Activated CD4-positive, alpha-beta T cell treated with anti-CD3 and anti-CD28 coated beads for 36 hours (primary cell): ENCODE data around the gene CMSS1. TPM values are rescaled to one million over a fixed set of nuclear protein-coding genes. Genes with fewer than 3 reads are reported as not detected.
A peak's percentile ranks its signal among the peaks of the same experiment; 100 is the strongest.

Experiments used
- ATAC-seq: fragments of 200-7000 bp; cut with Tn5 transposase; one replicate; pipeline ENCODE4 v1.10.0; 2021; ENCODE audit warnings: mild to moderate bottlenecking, moderate library complexity
- CTCF ChIA-PET: fragments of 350-600 bp; sonication (Branson Sonifier 250); formaldehyde crosslinking; loops from one replicate; lab custom pipeline; 2021; ENCODE audit warnings: antibody characterized with exemption; lab: Charles Lee
- POLR2A ChIA-PET: fragments of 350-600 bp; sonication (Branson Sonifier 250); formaldehyde crosslinking; loops from one replicate; lab custom pipeline; 2021; ENCODE audit warnings: antibody characterized with exemption, inconsistent platforms; lab: Charles Lee
- DNase-seq: peaks from one replicate; pipeline ENCODE4 v3.0.0-alpha.2; 2020
- H3K27ac Mint-ChIP-seq: one replicate; pipeline ENCODE4 v1.8.0; 2021; ENCODE audit warnings: mixed read lengths
- H3K27me3 Mint-ChIP-seq: one replicate; pipeline ENCODE4 v1.8.0; 2021; ENCODE audit warnings: mixed read lengths
- H3K36me3 Mint-ChIP-seq: one replicate; pipeline ENCODE4 v1.8.0; 2021; ENCODE audit warnings: low read depth, mixed read lengths
- H3K4me1 Mint-ChIP-seq: one replicate; pipeline ENCODE4 v1.8.0; 2021; ENCODE audit warnings: mixed read lengths
- H3K4me3 Mint-ChIP-seq: one replicate; pipeline ENCODE4 v1.8.0; 2021; ENCODE audit warnings: mild to moderate bottlenecking, moderate library complexity, mixed read lengths
- H3K9me3 Mint-ChIP-seq: one replicate; pipeline ENCODE4 v1.8.0; 2021; ENCODE audit warnings: low read depth, mixed read lengths
- intact Hi-C, 2 experiments: fragments of 100-400 bp; cut with DNase I in 1 of 2; cut with micrococcal nuclease in 1 of 2; formaldehyde crosslinking; loops; one replicate each; pipeline versions ENCODE4 v1.14.2 to v1.15.1; 2022 to 2024; cut with DNase I, micrococcal nuclease
- total RNA-seq, 2 experiments: library from RNA; stranded (reverse); gene quantifications; one replicate each; pipeline ENCODE4 v1.2.3, GENCODE V29; 2021

The CMSS1 gene
- total RNA-seq, 2 experiments from 2014 or later, result 94.0 to 96.3 TPM

DNA sequence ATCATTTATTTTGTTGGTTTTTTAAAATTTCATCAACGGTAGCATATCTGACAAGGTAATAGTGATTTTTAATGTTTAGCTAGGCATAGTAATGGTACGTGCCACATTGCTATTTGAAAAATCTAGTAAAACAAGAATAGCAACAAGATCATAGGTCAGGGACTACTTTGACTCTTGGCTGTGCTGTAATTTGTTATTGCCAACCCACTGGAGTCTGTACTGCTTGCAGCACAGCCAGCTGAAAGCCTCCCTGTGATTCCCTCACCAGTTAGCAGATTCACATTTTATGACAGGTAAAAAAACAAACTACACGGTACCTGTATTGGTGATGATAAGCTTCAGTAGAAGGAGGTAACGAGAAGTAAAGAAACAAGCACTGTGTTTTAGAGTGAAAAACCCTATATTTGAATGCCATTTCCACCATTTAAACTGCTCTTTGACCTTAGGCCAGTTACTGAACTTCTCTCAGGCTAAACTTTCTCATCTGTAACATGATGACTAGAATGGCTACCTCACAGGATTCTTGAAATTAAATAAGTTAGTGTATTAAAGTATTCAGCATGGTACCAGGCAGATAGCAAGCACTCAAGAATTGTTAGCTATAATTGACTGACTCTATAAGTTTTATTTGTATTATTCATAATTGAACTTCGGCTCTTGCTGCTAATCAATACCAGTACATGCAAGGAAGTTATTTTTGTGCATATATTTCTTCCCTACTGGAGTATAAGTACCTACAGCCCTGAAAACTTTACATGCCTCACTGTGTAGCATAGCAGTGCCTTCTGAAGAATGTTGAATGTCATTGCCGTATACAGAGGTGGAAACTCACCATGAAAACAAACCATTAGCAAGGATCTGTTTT lies 280.5 kb downstream of the CMSS1 start:
- DNase-seq (no peak), ATAC-seq (no peak)
- ChIA-PET POLR2A (no interaction called here), CTCF (interaction anchor here (1.2 kb wide), 1 partner anchor 8 kb away, joined by 4 read pairs; no protein-coding TSS in a partner anchor)
- Mint-ChIP-seq H3K27me3 (no peaks in the 10 kb centered on the region), H3K9me3 (peaks cover 2% of the 10 kb centered on the region), H3K4me3 (no peak overlapping the region), H3K36me3 (peaks cover 7% of the 10 kb centered on the region), H3K27ac (no peak overlapping the region), H3K4me1 (no peaks in the 10 kb centered on the region)
- intact Hi-C loops, result no loop called here

GRCh38 chr3:100098784-100099070 lies 281.1 kb downstream of the CMSS1 start:
- POLR2A ChIA-PET, result no interaction called here

DNA sequence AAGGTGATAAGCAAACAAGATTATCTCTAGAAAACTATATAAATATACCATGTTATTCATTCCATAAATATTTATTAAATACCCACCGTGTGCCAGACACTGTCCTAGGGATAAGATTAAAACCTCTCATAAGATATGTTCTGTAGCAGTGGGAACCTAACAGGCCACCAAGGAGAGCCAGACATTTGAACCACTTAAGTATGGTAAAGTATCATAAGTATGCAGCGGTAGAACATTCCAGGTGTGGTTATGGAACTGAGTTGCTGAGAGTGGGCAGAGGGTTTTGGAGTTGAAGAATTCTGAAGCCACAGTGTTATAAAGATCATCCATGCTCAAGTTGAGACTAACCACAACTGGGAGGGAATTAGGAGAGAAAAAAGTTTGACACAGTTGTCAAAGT lies 282.0 kb downstream of the CMSS1 start:
- ATAC-seq (no peak), DNase-seq (no peak)
- Mint-ChIP-seq H3K36me3 (peaks cover 7% of the 10 kb centered on the region), H3K27me3 (no peaks in the 10 kb centered on the region), H3K4me1 (peaks cover 4% of the 10 kb centered on the region), H3K4me3 (no peak overlapping the region), H3K27ac (no peak overlapping the region), H3K9me3 (peaks cover 2% of the 10 kb centered on the region)
- intact Hi-C loops, result no loop called here
- POLR2A ChIA-PET, result no interaction called here
- CTCF ChIA-PET, result interaction anchor here (1.2 kb wide), 1 partner anchor 10 kb away, joined by 4 read pairs; no protein-coding TSS in a partner anchor

More at GRCh38 chr3:100098784-100099070, 281.1 kb downstream of the CMSS1 start:
- CTCF ChIA-PET, result interaction anchor here (1.2 kb wide), 1 partner anchor 9 kb away, joined by 4 read pairs; no protein-coding TSS in a partner anchor
- peaks cover 2% of the 10 kb centered on the region for H3K9me3 Mint-ChIP-seq
- no peak overlapping the region for H3K27ac Mint-ChIP-seq
- no peak overlapping the region for H3K4me3 Mint-ChIP-seq
- intact Hi-C loops, result no loop called here
- no peaks in the 10 kb centered on the region for H3K27me3 Mint-ChIP-seq
- H3K4me1 Mint-ChIP-seq, result no peaks in the 10 kb centered on the region
- DNase-seq (no peak), ATAC-seq (no peak)
- peaks cover 7% of the 10 kb centered on the region for H3K36me3 Mint-ChIP-seq

DNA sequence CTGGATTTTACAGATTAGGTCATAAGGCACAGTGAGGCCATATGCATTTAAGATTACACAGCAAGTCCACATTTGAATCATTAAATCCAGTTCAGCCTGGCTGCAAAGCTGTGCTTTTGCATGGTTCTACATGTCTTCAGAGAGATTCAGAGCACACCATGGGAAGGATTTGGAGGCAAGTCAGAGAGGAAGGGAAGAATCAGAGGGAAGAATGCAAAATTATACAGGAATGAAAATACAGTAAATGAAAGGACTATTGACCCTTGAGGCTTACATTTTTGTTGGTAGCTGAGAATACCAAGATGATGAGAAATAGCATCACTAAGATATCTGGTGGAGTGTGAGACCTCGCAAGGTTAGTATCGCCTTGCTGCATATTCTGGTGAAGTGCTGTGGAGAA lies 282.8 kb downstream of the CMSS1 start:
- Mint-ChIP-seq H3K27ac (no peak overlapping the region), H3K36me3 (peaks cover 10% of the 10 kb centered on the region), H3K4me1 (peaks cover 12% of the 10 kb centered on the region), H3K9me3 (peaks cover 2% of the 10 kb centered on the region), H3K4me3 (no peak overlapping the region), H3K27me3 (no peaks in the 10 kb centered on the region)
- intact Hi-C loops, result no loop called here
- DNase-seq (no peak), ATAC-seq (no peak)
- CTCF ChIA-PET, result no interaction called here
- POLR2A ChIA-PET, result no interaction called here

- H3K27ac Mint-ChIP-seq, result no peak overlapping the region
- CTCF ChIA-PET, result interaction anchor here (1.1 to 1.3 kb wide), 2 partner anchors 10 to 11 kb away, joined by 3 to 4 read pairs; no protein-coding TSS in a partner anchor
Measured at GRCh38 chr3:100102757-100103156, 285.1 kb downstream of the CMSS1 start.

GRCh38 chr3:100103558-100104441 lies 286.1 kb downstream of the CMSS1 start:
- DNase-seq, result peak; percentile 29
- CTCF ChIA-PET, result interaction anchor here (0.6 to 1.3 kb wide), 4 partner anchors 11 to 272 kb away, joined by 3 to 4 read pairs (median 3); no protein-coding TSS in a partner anchor
- H3K4me3 Mint-ChIP-seq, result no peak overlapping the region
- H3K27ac Mint-ChIP-seq, result peak overlapping the region; percentile 7
- no peaks in the 10 kb centered on the region for H3K27me3 Mint-ChIP-seq
- POLR2A ChIA-PET, result no interaction called here
- H3K9me3 Mint-ChIP-seq, result peaks cover 2% of the 10 kb centered on the region
- peak; percentile 77 for ATAC-seq
- H3K4me1 Mint-ChIP-seq, result peaks cover 26% of the 10 kb centered on the region
- H3K36me3 Mint-ChIP-seq, result peaks cover 16% of the 10 kb centered on the region
- intact Hi-C loops, result loop anchor here in 1 of 2 experiments (2.0 kb wide), 1 partner anchor 31 kb away; no protein-coding TSS in a partner anchor

More at GRCh38 chr3:100102757-100103156, 285.1 kb downstream of the CMSS1 start:
- H3K36me3 Mint-ChIP-seq, result peaks cover 16% of the 10 kb centered on the region
- no peak overlapping the region for H3K4me3 Mint-ChIP-seq
- ATAC-seq (no peak), DNase-seq (no peak)
- POLR2A ChIA-PET, result interaction anchor here (0.6 kb wide), 1 partner anchor 40 kb away, joined by 5 read pairs; no protein-coding TSS in a partner anchor
- H3K4me1 Mint-ChIP-seq, result peaks cover 26% of the 10 kb centered on the region
- H3K9me3 Mint-ChIP-seq, result peaks cover 2% of the 10 kb centered on the region
- intact Hi-C loops, result no loop called here
- no peaks in the 10 kb centered on the region for H3K27me3 Mint-ChIP-seq

DNA sequence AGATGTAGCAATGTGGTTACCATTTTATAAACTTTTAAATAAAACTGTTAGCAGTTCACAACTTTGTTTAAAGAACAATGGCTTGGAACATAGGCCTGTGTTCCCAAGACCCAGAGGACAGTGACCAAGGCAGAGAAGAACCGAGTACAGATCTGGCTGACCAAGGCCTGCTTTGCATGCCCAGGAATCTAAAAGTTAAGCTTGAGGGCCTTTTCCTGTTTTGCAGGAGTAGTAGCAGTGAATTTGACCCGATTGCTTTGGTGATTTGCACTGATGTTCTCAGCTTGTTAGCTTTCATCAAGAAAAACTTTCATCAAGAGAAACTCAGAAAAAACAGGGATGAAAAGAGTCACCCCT lies 286.8 kb downstream of the CMSS1 start:
- Mint-ChIP-seq H3K36me3 (peaks cover 16% of the 10 kb centered on the region), H3K27ac (peak overlapping the region; percentile 7), H3K4me3 (no peak overlapping the region), H3K4me1 (peaks cover 26% of the 10 kb centered on the region), H3K9me3 (peaks cover 2% of the 10 kb centered on the region), H3K27me3 (no peaks in the 10 kb centered on the region)
- ChIA-PET POLR2A (no interaction called here), CTCF (interaction anchor here (0.6 to 1.4 kb wide), 5 partner anchors 13 to 273 kb away, joined by 3 to 4 read pairs (median 3); no protein-coding TSS in a partner anchor)
- DNase-seq, result no peak
- intact Hi-C loops, result loop anchor here in 1 of 2 experiments (2.0 kb wide), 1 partner anchor 32 kb away; no protein-coding TSS in a partner anchor
- ATAC-seq, result no peak

DNA sequence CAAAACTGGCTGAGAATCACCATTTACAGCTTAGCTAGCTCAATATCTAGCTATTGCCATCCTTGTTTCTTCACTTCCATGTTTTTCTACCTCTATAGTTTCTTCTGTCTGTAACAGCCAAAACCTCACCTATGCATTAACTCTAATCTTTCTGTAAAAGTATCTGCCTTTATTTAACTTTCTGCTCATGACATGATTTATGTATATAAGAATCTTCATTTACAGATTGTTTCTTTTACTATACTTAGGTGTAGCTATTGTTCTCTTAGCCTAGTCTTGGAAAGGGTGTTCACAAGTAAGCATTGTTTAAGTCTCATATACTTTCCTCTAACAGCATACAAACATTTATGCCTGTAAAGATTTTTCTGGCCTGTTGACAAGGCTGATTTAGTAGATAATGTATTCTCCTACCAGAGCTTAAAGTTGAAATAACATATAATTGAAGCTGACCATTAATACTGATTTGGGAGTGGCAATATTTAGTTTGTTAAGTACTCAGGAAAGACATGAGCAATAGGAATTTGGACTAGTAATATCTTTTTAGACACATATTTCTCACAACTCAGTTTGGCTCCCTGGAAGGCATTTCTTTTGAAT lies 287.3 kb downstream of the CMSS1 start:
- peaks cover 26% of the 10 kb centered on the region for H3K4me1 Mint-ChIP-seq
- intact Hi-C loops, result loop anchor here in 1 of 2 experiments (2.0 kb wide), 1 partner anchor 32 kb away; no protein-coding TSS in a partner anchor
- peak overlapping the region; percentile 89 for H3K27ac Mint-ChIP-seq
- no peak for DNase-seq
- H3K9me3 Mint-ChIP-seq, result peaks cover 2% of the 10 kb centered on the region
- ChIA-PET POLR2A (no interaction called here), CTCF (interaction anchor here (0.6 to 1.4 kb wide), 8 partner anchors 15 to 1107 kb away, joined by 3 to 5 read pairs (median 3); no protein-coding TSS in a partner anchor)
- peaks cover 13% of the 10 kb centered on the region for H3K36me3 Mint-ChIP-seq
- H3K27me3 Mint-ChIP-seq, result no peaks in the 10 kb centered on the region
- ATAC-seq, result no peak
- H3K4me3 Mint-ChIP-seq, result no peak overlapping the region

- H3K4me3 Mint-ChIP-seq, result no peak overlapping the region
- ATAC-seq, result peak; percentile 44
- H3K9me3 Mint-ChIP-seq, result no peaks in the 10 kb centered on the region
- ChIA-PET POLR2A (no interaction called here), CTCF (interaction anchor here (0.6 to 1.4 kb wide), 7 partner anchors 15 to 1106 kb away, joined by 3 to 5 read pairs (median 3); no protein-coding TSS in a partner anchor)
- no peak for DNase-seq
- H3K27ac Mint-ChIP-seq, result peak overlapping the region; percentile 89
- H3K4me1 Mint-ChIP-seq, result peaks cover 26% of the 10 kb centered on the region
- H3K36me3 Mint-ChIP-seq, result peaks cover 11% of the 10 kb centered on the region
- intact Hi-C loops, result loop anchor here in 1 of 2 experiments (2.0 kb wide), 1 partner anchor 33 kb away; no protein-coding TSS in a partner anchor
- H3K27me3 Mint-ChIP-seq, result no peaks in the 10 kb centered on the region
Measured at GRCh38 chr3:100105501-100105900, 287.8 kb downstream of the CMSS1 start.

DNA sequence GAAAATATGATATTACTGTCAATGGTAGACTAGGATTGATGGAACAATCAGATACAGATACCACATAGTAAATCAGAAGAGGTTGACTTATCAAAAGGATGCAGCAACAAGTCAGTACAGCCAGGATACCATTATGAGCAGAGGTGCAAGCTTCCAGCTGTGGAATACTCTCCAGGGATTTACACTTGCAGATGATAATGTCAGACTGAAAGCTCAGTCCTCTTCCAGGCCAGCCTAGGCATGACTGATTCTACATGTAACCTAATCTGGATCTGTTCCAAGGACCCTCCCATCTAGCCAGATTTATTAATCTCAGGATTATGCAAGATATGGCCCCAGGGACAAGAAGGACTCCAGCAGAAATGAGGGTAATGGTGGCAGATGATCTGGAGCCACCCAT lies 288.4 kb downstream of the CMSS1 start:
- DNase-seq, result no peak
- no peak overlapping the region for H3K4me3 Mint-ChIP-seq
- no peaks in the 10 kb centered on the region for H3K27me3 Mint-ChIP-seq
- ChIA-PET CTCF (interaction anchor here (0.6 to 1.3 kb wide), 3 partner anchors 16 to 315 kb away, joined by 3 read pairs; no protein-coding TSS in a partner anchor), POLR2A (no interaction called here)
- H3K27ac Mint-ChIP-seq, result peak overlapping the region; percentile 89
- no peaks in the 10 kb centered on the region for H3K9me3 Mint-ChIP-seq
- ATAC-seq, result no peak
- intact Hi-C loops, result no loop called here
- peaks cover 8% of the 10 kb centered on the region for H3K36me3 Mint-ChIP-seq
- H3K4me1 Mint-ChIP-seq, result peaks cover 26% of the 10 kb centered on the region
